GM19397 (cell line): Measurements from ENCODE around the gene EEF1B2.

Source experiments
- ATAC-seq: cut with Tn5 transposase; IDR thresholded peaks from one replicate; pipeline ENCODE4 v1.9.1; 2021; ENCODE audit warnings: mild to moderate bottlenecking, moderate library complexity; ENCODE audit not compliant: unreplicated experiment

The EEF1B2 gene

GRCh38 chr2:206211657-206212255 is 52.1 kb downstream of the EEF1B2 start:
- ATAC-seq = no peak
